ENCODE data around the gene BDP1.
"Not testable (repeated sequence)": the region's sequence is repeated elsewhere in the genome, so short reads cannot be mapped to it uniquely, and the experiment has no call there.

BDP1 gene, protein sequence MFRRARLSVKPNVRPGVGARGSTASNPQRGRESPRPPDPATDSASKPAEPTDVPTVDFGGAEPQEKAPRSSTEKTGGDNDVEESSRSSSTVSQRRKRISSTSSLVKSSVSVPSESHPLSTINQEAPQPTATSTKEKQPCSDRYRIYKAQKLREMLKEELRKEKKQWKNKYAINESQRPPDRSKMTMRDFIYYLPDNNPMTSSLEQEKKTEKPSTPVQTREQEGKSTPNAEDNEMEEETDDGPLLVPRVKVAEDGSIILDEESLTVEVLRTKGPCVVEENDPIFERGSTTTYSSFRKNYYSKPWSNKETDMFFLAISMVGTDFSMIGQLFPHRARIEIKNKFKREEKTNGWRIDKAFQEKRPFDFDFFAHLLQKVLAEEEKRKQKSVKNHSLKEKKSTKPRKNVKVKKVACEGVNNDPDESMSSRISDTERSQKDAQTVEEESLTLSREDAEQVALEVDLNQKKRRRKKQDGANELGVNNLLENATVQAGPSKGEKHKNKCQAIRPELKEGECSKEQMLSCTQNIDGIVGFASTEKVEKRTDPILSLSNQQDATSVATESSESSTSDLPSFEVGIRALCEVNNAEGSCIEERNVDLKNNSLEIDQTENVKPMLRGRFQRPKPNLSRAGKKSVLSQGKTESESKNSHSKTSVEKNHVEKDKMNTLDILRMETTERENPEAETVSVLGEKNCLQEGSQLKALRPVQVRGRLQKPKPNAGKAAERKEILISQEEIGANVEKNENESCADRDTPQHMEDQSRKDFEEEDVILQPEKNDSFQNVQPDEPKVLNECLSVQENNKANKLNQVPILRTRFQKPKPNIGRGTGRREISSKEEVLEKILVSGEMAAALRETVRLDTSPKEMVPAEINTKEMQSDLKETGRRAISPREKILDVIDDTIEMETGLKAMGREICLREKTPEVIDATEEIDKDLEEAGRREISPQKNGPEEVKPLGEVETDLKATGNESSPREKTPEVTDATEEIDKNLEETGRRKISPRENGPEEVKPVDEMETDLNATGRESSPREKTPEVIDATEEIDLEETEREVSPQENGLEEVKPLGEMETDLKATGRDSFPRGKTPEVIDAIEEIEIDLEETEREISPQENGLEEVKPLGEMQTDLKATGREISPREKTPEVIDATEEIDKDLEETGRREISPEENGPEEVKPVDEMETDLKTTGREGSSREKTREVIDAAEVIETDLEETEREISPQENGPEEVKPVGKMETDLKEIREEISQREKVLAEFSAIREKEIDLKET (N-terminal part only)

GRCh38 chr5:71455427-71456361, at the start of gene BDP1:
Gene BDP1 (plus strand): TSS chr5:71455651. CDS start chr5:71455878, 227 bp downstream.
- peak; percentile 90 for DNase-seq

DNA sequence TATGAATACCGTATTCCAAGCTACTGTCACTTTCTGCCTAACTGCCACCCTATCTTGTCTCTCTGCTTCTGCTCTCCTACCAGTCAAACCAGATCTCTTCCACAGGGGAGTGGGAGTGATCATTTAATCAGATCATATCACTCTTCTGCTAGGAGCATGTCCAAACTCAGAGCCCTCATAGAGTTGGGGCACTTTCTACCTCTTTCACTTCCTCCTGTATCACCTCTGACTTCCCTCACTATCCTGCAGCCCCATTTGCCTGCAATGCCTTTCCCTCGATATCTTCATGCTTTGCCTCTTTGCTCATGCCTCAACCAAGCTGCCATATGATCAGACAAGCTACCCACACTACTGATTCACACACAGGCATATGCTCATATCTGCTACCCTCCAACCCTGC, 45.4 kb upstream of the BDP1 start:
- DNase-seq = not testable (repeated sequence)

- not testable (repeated sequence) for DNase-seq
These were observed 39.8 kb upstream of the BDP1 start for GRCh38 chr5:71415626-71416025.

DNA sequence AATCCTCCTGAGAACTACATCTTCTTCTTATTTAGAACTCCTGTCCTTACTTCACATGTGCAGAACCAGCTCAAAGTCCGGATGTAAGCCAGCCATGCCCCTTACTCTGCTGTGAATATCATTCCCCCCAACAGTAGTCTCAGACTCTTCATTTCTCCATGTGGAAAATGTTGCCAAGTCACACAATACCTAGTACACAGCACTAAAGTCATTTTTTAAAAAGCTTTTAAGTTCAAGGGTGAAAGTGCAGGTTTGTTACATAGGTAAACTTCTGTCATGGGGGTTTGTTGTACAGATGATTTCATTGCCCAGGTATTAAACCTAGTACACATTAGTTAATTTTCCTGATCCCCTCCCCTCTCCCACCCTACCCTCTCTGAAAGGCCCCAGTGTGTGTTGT, 37.4 kb upstream of the BDP1 start:
- DNase-seq = not testable (repeated sequence)

DNA sequence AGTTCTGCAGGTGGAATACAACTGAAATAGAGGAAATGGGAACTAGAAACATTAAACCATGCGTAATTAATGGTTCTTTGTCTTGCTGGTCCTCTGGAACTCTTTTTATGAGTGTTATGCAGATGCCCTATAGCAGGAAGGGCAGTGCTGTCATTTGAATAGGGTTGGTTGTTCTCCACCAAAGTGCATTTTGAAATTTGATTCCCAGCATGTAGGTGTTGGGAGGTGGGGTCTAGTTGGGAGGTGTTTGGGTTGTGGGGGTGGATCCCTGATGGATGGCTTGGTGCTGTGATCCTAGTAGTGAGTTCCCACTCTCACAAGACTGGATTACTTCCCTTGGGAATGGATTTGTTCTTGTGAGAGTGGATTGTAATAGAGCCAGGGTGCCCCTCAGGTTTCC, 34.2 kb upstream of the BDP1 start:
- not testable (repeated sequence) for DNase-seq

DNA sequence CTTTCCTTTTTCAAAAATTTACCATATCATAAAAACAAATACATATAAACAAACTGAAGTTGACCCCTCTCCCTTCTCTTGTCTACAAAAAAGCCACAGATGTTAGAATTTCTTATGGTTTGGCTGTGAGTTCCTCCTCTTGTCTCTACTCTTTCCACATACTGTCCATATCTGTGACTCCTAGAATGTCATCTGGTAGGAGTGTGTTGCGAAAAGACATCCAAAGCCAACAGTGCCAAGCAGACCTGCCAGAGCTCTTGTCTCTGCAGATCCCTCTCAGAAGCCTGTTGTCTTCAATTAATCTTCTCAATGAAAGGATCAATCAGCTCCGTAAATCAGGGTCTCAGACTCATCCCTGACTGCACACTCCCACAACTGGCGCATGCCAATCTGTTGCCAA, 31.6 kb upstream of the BDP1 start:
- DNase-seq = not testable (repeated sequence)

DNA sequence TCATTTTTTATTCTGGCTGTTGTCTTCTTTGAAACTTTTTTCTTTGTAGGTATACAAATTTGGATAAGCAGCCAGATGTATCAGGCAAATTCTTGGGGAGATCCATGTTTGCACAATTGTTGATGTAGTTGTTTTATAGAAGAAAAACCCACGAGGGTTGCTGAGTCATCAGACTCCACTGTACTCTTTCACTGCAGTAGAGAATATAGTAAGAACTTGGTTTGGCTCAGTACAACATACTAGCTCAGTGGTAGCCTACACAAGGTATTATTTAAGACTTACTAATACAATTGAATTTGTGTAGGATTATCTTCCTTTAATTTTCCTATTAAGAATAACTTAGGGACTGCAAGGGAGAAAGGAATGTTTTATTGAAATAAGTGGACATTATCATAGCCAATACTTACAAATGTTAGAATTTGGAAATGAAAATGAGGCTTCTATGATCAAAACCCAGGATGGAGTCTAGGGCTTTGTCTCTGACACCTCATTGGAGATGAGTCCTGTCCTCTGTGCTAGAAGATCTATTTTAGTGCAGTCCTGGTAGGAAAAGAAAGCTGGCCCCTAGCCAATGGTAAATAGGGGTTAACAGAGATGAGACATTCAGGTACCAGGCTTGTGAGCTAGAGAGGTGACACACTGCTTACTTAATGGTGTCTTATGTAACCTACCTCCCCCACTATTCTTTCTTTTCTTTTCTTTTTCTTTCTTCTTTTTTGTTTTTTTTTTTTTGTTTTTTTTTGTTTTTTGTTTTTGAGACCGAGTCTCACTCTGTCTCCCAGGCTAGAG, 28.6 kb upstream of the BDP1 start:
- DNase-seq = not testable (repeated sequence)

DNA sequence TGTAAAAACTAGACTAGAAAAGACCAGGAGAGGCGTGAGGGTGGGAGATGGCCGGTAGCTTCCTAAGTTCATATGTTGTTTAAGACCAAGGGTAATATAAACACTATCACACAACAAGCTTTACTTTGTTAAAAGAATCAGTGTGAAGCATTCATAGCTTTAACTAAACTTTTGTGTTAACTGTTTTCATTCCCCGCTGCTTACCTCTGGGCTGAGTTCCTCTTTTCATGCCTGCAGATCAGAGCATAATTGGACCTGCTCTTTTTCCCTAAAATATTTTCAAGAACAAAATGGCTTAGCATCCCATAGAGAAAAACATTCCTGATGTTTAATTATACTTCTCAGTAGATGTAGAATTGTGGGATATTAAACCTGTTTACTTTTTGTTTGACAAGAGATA, 23.0 kb upstream of the BDP1 start:
- DNase-seq = not testable (repeated sequence)

- not testable (repeated sequence) for DNase-seq
These were observed 20.6 kb upstream of the BDP1 start for GRCh38 chr5:71434825-71435224.

GRCh38 chr5:71441564-71441963, 13.9 kb upstream of the BDP1 start:
- not testable (repeated sequence) for DNase-seq

DNA sequence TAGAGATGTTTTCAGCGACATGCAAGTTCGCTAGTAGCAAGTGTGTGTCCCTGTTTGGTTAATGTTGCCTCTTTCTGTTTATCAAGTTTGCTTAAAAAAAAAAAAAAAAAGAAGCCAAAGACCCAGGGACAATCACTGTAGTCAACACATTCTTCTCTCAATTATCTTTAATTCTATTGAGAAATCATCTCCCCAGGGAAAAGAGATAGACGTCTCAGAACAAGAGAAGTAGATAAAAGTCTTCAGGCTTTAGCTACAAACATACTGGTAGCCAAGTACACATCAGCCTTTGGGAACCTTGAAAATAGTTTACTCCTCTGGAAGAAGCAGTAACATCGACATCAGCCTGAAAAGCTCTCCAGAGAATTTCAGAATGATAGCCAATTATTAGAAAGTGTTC, 11.6 kb upstream of the BDP1 start:
- DNase-seq = not testable (repeated sequence)

GRCh38 chr5:71445015-71445414, 10.4 kb upstream of the BDP1 start:
- not testable (repeated sequence) for DNase-seq

DNA sequence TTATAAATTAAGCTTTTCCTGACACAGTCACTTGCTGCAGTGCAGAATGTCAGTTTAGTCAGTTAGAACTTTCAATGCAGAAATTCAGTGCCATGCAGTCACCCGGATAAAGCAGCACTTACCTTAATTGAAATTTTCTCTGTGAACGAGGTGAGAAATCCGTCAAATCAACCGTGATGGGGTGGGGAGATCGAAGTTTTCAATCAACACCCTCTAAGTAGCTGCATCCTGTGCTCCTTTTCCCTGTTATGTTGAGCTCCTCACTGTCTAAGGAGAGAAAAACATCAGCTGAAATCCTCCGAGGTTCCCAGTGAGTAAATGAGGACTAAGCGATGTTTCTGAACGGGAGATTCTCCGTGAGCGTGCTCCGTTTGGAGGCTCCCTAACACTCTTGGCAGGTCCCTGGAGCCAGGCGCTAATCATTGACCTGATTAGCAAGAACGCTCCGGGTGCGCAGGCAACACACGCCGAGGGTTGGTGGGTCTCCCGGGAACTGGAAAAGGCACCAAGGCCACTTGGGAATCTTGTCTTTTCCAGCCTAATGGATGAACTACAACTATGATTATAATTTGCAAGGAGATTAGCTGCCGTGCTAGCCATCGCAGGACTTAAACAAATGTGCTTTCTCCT, 9.8 kb upstream of the BDP1 start:
- not testable (repeated sequence) for DNase-seq

DNA sequence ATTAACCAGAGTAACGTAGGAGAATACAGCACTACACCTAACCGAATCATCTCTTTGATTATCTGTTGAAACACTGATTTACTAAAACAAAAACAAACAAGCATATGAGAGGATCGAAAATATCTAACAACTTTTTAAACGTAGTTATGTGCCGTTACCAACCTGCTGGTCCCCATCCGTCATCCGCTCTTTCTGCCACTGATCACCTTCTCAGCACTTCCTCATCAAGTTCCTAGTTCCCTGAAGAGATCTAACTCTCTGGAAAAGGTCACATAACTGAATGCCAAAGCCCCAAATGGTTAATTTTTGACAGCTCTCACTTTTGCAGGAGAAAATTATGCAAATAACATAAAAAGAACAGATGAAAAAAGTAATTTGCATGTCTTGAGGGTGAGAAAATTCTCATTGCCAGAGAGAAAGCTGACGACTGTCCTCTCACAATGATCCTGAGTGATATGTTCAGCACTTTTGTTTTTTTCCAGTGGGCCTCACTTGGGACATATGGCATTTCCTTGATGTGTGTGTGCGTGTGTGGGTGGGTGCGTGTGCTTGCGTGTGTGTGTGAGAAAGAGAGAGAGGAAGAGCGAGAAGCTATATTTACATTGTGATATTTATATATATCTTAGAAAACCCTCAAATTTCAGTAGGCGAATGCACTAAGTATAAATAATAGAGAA, 8.8 kb upstream of the BDP1 start:
- DNase-seq = not testable (repeated sequence)

- DNase-seq = not testable (repeated sequence)
These were observed 8.1 kb upstream of the BDP1 start for GRCh38 chr5:71447218-71447808.

DNA sequence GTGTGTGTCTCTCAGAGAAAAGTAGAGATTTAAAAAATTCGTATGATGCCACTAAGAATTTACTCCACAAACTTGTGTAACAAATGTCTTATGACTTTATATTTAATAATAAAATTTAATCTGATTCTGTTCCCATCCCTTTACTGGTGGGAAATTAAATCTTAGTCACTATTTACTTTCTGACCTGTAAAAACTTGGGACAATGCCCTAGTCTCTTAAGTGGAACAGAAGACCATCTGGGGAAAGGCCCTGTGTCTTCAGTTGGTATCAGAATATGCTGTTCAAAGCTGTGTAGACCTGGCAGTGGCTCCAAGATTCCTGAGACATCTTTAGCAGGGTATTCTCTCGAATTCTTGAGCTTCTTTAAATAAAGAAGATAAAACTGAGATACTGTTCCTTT, 2.6 kb upstream of the BDP1 start:
- DNase-seq = no peak

DNA sequence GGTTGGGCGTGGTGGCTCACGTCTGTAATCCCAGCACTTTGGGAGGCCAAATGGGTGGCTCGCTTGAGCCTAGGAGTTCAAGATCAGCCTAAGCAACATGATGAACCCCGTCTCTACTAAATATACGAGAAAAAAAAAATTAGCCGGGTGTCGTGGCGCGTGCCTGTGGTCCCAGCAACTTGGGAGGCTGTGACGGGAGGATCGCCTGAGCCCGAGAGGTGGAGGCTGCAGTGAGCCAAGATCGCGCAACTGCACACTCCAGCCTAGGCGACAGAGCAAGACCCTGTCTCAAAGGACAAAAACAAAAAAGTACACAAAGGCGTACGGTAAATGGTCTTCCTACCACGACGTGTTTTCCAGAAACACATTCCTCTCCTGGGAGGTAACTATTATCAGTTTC, 538 bp upstream of the BDP1 start:
- DNase-seq = no peak

DNA sequence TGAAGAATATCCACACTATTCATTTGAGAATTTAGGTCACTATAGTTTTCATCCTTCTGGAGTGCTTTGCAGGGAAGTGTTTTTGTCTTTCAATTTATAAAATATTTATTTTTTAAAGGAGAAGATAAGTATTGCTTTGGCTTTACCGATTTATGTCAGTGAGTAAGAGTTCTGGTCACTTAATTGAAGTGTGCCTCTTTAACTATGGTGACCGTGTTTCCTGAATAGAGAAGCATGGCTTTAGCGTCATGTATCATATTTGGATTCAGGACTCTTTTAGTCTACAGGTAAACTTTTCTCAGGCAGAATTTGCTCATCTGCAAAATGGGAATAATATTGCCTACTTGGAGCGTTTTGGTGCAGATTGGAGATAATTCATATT, 902 bp downstream of the BDP1 start:
- DNase-seq = no peak

- no peak for DNase-seq
These were observed 1.7 kb downstream of the BDP1 start for GRCh38 chr5:71457106-71457505.

DNA sequence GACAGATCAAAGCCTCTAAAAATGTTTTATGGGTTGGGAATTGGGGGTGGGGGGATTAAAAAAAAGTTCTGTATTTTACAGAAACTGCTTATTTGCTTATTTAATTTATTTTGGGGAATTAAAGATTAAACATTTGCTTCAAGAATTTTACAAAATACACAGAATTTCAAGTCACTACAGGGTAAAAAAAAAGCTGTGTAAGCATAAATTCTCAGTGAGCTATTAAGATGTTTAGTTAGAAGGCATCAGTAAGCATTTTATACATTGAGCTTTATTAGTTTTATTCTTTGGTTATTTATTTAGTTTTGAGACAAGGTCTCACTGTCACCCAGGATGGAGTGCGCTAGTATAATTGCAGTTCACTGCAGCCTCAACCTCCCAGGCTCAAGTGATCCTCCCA, 5.2 kb downstream of the BDP1 start:
- DNase-seq = no peak
